Omental fat pad (tissue), 4 donors: ENCODE data around the gene FOXA3. TPM values are rescaled to one million over a fixed set of nuclear protein-coding genes. Genes with fewer than 3 reads are reported as not detected.

Experiments used
- ATAC-seq: fragments of 150-250 bp; one replicate; pipeline ENCODE4 v1.9.1; 2016; ENCODE audit warnings: mild to moderate bottlenecking, moderate library complexity; ENCODE audit not compliant: low FRiP score
- DNase-seq: peaks from one replicate; pipeline ENCODE4 v3.0.0-alpha.2; 2019; ENCODE audit warnings: low spot score
- CTCF ChIP-seq, 3 donors: fragments of 450-650 bp; IDR thresholded peaks; one replicate each; pipeline ENCODE4 v1.5.1; 2016 to 2017; ENCODE audit warnings: antibody characterized with exemption in 3 of 3, mild to moderate bottlenecking in 3 of 3, moderate library complexity in 2 of 3
- total RNA-seq, 4 donors: library from RNA; depleted of rRNA; stranded (reverse); fragments of >200 nt; gene quantifications; one replicate each; pipeline ENCODE4 v1.1.0, GENCODE V29; 2016

The FOXA3 gene
- total RNA-seq, 4 donors from 2014 or later = 0.38 to 0.79 TPM; not detected in 2

GRCh38 chr19:45884682-45885555 is 20.8 kb downstream of the FOXA3 start:
- DNase-seq (no peak), ATAC-seq (no peak)

GRCh38 chr19:45885556-45886426 is 21.7 kb downstream of the FOXA3 start, which contains the start of gene IRF2BP1:
TSS of gene IRF2BP1 (minus strand) at chr19:45886141. CDS start at chr19:45885774, 367 bp downstream.
- peak; percentile 64 for DNase-seq
- ATAC-seq = peak; percentile 74
- no peak for TF ChIP-seq CTCF (IDR thresholded peaks at IDR 0.05)

More at GRCh38 chr19:45884682-45885555, 20.8 kb downstream of the FOXA3 start:
- TF ChIP-seq CTCF (IDR thresholded peaks at IDR 0.05) = no peak

- peak; percentile 85 for DNase-seq
- no peak for TF ChIP-seq CTCF (IDR thresholded peaks at IDR 0.05)
- ATAC-seq = peak; percentile 81
These were observed 22.5 kb downstream of the FOXA3 start for GRCh38 chr19:45886427-45887199.

- TF ChIP-seq CTCF (IDR thresholded peaks at IDR 0.05) = no peak
- DNase-seq = no peak
- ATAC-seq = no peak
These were observed 23.1 kb downstream of the FOXA3 start for GRCh38 chr19:45887200-45887710.

GRCh38 chr19:45889210-45889885 is 25.2 kb downstream of the FOXA3 start:
- ATAC-seq (no peak), DNase-seq (no peak)
- no peak for TF ChIP-seq CTCF (IDR thresholded peaks at IDR 0.05)

- ATAC-seq = no peak
- DNase-seq = no peak
- TF ChIP-seq CTCF (IDR thresholded peaks at IDR 0.05) = no peak
These were observed 26.8 kb downstream of the FOXA3 start for GRCh38 chr19:45890877-45891276.
